Progenitor cell of endocrine pancreas (in vitro differentiated cells): Measurements from ENCODE around the gene CA12. TPM values are rescaled to one million over a fixed set of nuclear protein-coding genes. Genes with fewer than 3 reads are reported as not detected.

Experiments used
- DNase-seq: peaks from one replicate; pipeline ENCODE4 v3.0.0; 2021; ENCODE audit warnings: low spot score; ENCODE audit not compliant: unreplicated experiment
- H3K27ac Mint-ChIP-seq: 2 replicates; pipeline ENCODE4 v1.8.0; 2021; ENCODE audit warnings: mild to moderate bottlenecking, moderate library complexity, mixed read lengths
- H3K27me3 Mint-ChIP-seq: 2 replicates; pipeline ENCODE4 v1.8.0; 2021; ENCODE audit warnings: mixed read lengths
- H3K36me3 Mint-ChIP-seq: 2 replicates; pipeline ENCODE4 v1.8.0; 2022; ENCODE audit warnings: mixed read lengths; ENCODE audit not compliant: insufficient read depth
- H3K4me1 Mint-ChIP-seq: 2 replicates; pipeline ENCODE4 v1.8.0; 2021; ENCODE audit warnings: low read depth, mixed read lengths
- H3K4me3 Mint-ChIP-seq: 2 replicates; pipeline ENCODE4 v1.8.0; 2021; ENCODE audit warnings: low read depth, mild to moderate bottlenecking, moderate library complexity, mixed read lengths
- H3K9me3 Mint-ChIP-seq: 2 replicates; pipeline ENCODE4 v1.8.0; 2021; ENCODE audit warnings: low read depth, mixed read lengths
- total RNA-seq: library from RNA; stranded (reverse); gene quantifications from 2 replicates; pipeline ENCODE4 v1.2.1, GENCODE V29; 2021
- TF ChIP-seq, protein P1 (sequence below): fragments of 200-600 bp; sonication (generic); IDR thresholded peaks from one replicate; pipeline ENCODE4 v1.5.0; 2021; ENCODE audit warnings: antibody characterized with exemption, mild to moderate bottlenecking; ENCODE audit not compliant: unreplicated experiment

The CA12 gene
- total RNA-seq, 1 donor from 2014 or later, result 0.38 TPM

DNA sequence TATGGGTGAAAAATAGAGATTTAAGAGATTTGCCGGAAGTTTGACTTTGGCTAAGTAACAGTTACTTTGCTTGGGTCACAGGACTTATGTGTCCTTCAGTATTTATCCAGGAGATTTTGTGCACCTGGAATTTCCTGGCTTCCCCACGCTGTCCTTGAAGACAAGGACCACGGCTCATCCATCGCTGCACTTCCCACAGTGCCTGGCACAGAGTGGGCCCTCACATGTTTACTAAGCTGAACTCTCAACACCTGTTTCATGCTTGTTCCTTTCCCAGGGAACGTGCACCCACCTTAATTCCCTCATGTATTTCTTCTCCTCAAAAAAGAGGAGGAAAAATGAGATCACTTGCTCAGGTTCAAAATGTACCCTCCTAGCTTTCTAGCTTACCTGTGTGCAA, 32.0 kb downstream of the CA12 start:
- H3K4me3 Mint-ChIP-seq, result no peak overlapping the region
- H3K9me3 Mint-ChIP-seq, result no peaks in the 10 kb centered on the region
- no peak for DNase-seq
- no peak overlapping the region for H3K27ac Mint-ChIP-seq
- no peaks in the 10 kb centered on the region for H3K36me3 Mint-ChIP-seq
- H3K27me3 Mint-ChIP-seq, result peaks cover 4% of the 10 kb centered on the region
- TF ChIP-seq, protein P1, sequence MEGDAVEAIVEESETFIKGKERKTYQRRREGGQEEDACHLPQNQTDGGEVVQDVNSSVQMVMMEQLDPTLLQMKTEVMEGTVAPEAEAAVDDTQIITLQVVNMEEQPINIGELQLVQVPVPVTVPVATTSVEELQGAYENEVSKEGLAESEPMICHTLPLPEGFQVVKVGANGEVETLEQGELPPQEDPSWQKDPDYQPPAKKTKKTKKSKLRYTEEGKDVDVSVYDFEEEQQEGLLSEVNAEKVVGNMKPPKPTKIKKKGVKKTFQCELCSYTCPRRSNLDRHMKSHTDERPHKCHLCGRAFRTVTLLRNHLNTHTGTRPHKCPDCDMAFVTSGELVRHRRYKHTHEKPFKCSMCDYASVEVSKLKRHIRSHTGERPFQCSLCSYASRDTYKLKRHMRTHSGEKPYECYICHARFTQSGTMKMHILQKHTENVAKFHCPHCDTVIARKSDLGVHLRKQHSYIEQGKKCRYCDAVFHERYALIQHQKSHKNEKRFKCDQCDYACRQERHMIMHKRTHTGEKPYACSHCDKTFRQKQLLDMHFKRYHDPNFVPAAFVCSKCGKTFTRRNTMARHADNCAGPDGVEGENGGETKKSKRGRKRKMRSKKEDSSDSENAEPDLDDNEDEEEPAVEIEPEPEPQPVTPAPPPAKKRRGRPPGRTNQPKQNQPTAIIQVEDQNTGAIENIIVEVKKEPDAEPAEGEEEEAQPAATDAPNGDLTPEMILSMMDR, result no peak
- peaks cover 3% of the 10 kb centered on the region for H3K4me1 Mint-ChIP-seq

DNA sequence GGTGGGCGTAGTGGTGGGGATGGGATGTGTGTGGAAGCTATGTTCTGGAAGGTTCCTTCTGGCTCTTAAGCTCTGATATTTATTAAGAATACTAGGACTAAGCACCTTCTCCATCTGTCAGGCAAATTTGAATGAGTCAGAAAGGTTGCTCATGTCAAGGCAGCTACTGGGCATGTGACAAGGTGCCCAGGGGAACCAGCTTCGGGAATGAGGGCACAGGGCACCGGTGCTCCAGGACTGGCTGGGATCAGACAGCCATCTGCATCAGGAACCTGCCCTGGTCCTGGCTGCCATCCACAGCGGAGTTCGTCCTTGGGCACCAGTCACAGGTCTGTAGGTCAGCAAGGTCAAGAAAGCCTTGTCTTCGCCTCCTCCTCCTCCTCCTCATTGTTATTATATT, 32.5 kb downstream of the CA12 start:
- Mint-ChIP-seq H3K4me1 (peaks cover 3% of the 10 kb centered on the region), H3K36me3 (no peaks in the 10 kb centered on the region), H3K27me3 (peaks cover 5% of the 10 kb centered on the region), H3K9me3 (no peaks in the 10 kb centered on the region), H3K4me3 (no peak overlapping the region), H3K27ac (no peak overlapping the region)
- TF ChIP-seq, protein P1, result no peak
- DNase-seq, result no peak

DNA sequence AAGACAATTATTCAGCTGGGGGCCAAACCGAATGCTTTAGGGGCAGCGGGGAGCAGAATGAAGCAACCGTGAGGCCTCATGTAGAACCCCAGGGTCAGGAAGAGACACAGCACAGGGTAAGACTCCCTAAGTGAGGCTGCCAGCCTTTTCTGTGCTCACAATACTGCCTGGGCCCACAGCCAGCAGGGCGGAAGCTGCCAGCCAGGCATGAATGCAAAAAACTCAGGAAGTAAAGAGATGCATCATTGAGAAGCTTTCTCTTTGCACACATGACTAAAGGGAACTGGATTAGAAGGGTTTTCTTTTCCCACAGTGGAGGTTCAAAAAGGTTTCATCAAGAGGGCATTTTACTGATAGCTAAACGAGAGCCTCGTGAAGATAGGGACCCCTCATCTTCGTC, 33.3 kb downstream of the CA12 start:
- Mint-ChIP-seq H3K36me3 (no peaks in the 10 kb centered on the region), H3K27ac (no peak overlapping the region), H3K4me1 (peaks cover 1% of the 10 kb centered on the region), H3K4me3 (no peak overlapping the region), H3K27me3 (peaks cover 10% of the 10 kb centered on the region), H3K9me3 (no peaks in the 10 kb centered on the region)
- TF ChIP-seq, protein P1, result no peak
- DNase-seq, result no peak

DNA sequence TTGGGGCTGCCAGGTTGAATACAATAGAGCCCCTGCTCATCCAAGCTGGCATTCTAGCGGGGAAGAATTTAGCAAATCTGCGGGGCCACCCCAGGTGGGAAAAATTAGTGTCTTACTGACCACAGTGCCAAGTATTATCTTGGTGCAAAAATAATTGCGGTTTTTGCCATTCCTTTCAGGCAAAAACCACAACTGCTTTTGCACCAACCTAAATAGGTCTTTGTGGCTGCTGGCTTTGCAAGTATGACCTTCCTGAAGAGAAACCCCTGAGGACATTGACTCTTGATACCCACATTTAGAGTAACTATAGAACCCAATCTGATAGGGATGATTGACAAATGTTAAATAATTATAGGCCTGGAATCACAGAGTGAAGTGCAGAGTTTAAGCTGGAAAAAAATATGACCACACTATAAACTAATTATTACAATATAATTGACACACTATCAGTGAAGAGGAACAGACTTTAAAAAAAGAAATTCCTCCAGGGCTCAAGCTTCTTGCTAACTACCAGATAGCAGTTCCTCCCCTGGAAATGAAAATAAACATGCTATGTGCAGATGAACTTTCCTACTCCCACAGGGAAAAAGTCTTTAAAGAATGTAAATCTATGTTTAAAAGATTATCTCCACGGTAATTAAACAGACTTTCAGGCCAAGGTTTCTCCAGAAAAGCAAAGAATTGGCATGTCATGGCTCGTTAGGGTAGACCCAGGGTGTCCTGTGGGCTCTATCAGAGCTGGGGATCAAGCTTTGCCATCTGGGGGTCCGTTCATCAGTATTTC, 34.4 kb downstream of the CA12 start:
- H3K36me3 Mint-ChIP-seq, result no peaks in the 10 kb centered on the region
- DNase-seq, result no peak
- H3K4me1 Mint-ChIP-seq, result peaks cover 1% of the 10 kb centered on the region
- TF ChIP-seq, protein P1, result no peak
- no peaks in the 10 kb centered on the region for H3K9me3 Mint-ChIP-seq
- peaks cover 10% of the 10 kb centered on the region for H3K27me3 Mint-ChIP-seq
- H3K4me3 Mint-ChIP-seq, result no peak overlapping the region
- H3K27ac Mint-ChIP-seq, result no peak overlapping the region

DNA sequence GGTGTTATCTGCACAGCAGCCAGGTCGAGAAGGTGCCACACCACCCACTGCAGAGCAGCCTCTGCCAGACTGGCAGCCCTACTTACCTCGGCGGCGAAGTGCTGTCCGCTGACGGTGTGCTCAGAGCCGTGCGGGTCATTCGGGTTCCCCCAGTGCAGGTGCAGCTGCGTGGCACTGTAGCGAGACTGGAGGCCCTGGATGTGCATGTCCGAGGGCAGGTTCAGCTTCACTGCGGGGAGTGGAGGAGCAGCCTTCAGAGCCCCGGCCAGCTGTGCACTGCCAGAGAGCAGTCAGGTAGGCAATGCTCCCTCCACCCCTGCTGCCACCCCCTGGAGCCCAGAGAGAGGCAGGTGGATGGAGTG, 36.3 kb downstream of the CA12 start:
- TF ChIP-seq, protein P1, result no peak

More for the DNA sequence above, 36.3 kb downstream of the CA12 start:
- Mint-ChIP-seq H3K27me3 (peaks cover 10% of the 10 kb centered on the region), H3K9me3 (no peaks in the 10 kb centered on the region), H3K4me3 (no peak overlapping the region), H3K4me1 (peaks cover 3% of the 10 kb centered on the region), H3K27ac (no peak overlapping the region), H3K36me3 (no peaks in the 10 kb centered on the region)
- DNase-seq, result no peak
